HCT116 (cell line): ENCODE results near the gene FAN1. TPM values are rescaled to one million over a fixed set of nuclear protein-coding genes. Genes with fewer than 3 reads are reported as not detected.

Source experiments
- ATAC-seq: fragments of 200-7000 bp; cut with Tn5 transposase; 2 replicates; pipeline ENCODE4 v1.9.1; 2020; ENCODE audit warnings: mild to moderate bottlenecking, moderate library complexity
- BruUV-seq: library from RNA; stranded (reverse); fragments of 400-500 nt; replicated peaks from 2 replicates; lab custom pipeline; 2021; lab: Mats Ljungman, UMichigan
- CTCF ChIA-PET: fragments of 300-600 bp; sonication (Branson Sonifier 250); formaldehyde crosslinking; loops from one replicate; lab custom pipeline; 2021; ENCODE audit warnings: antibody characterized with exemption; lab: Charles Lee
- POLR2A ChIA-PET: fragments of 300-600, 350-600 bp; sonication (Branson Sonifier 250); formaldehyde crosslinking; loops from one replicate; lab custom pipeline; 2021; ENCODE audit warnings: antibody characterized with exemption; lab: Charles Lee
- RAD21 ChIA-PET, 2 experiments: fragments of 300-600 bp; sonication (Branson Sonifier 250); formaldehyde crosslinking; loops; one replicate each; lab custom pipeline; 2023; ENCODE audit warnings: low total read pairs in 2 of 2; ENCODE audit not compliant: uncharacterized antibody in 2 of 2, unreplicated experiment in 2 of 2, low non-redundant PET in 1 of 2; lab: Charles Lee
- DNase-seq: peaks from one replicate; pipeline ENCODE4 v3.0.0-alpha.2; 2010; ENCODE audit warnings: low read depth, low spot score
- H2AFZ ChIP-seq: fragments of 200-600 bp; shearing (Covaris generic), sonication (generic); 2 replicates; pipeline ENCODE4 v1.6.1; 2017; ENCODE audit warnings: low read depth, mixed run types, mixed read lengths, antibody characterized with exemption, low read length; ENCODE audit not compliant: poor library complexity, severe bottlenecking
- H3K27ac ChIP-seq: 2 replicates; pipeline ENCODE4 v1.5.1; 2012; ENCODE audit warnings: low read depth, low read length
- H3K27me3 ChIP-seq: fragments of 200-600 bp; sonication (generic); 2 replicates; pipeline ENCODE4 v1.6.1; 2016; ENCODE audit warnings: mixed run types, low read length, mixed read lengths; ENCODE audit not compliant: insufficient read depth
- H3K36me3 ChIP-seq, 2 experiments: fragments of 200-500 bp in 1 of 2; fragments of 200-600 bp in 1 of 2; sonication (Bioruptor generic) in 1 of 2; sonication (generic) in 1 of 2; 2 replicates each; pipeline versions ENCODE4 v1.5.1 to v1.6.1; 2014 to 2016; ENCODE audit warnings: low read length in 2 of 2, inconsistent platforms in 1 of 2, mixed read lengths in 1 of 2, mixed run types in 1 of 2; ENCODE audit not compliant: insufficient read depth in 2 of 2, control insufficient read depth in 1 of 2
- H3K4me1 ChIP-seq, 2 experiments: fragments of 200-600 bp in 1 of 2; sonication (generic) in 1 of 2; 2 replicates each; pipeline versions ENCODE4 v1.5.1 to v1.6.1; 2012 to 2017; ENCODE audit warnings: low read length in 2 of 2, inconsistent platforms in 1 of 2, mild to moderate bottlenecking in 1 of 2, mixed read lengths in 1 of 2, mixed run types in 1 of 2, moderate library complexity in 1 of 2; ENCODE audit not compliant: insufficient read depth in 2 of 2, control insufficient read depth in 1 of 2
- H3K4me2 ChIP-seq: fragments of 200-600 bp; sonication (generic); 2 replicates; pipeline ENCODE4 v1.6.1; 2017; ENCODE audit warnings: mixed run types, low read length, mixed read lengths
- H3K4me3 ChIP-seq, 2 experiments: fragments of 200-600 bp in 1 of 2; sonication (generic) in 1 of 2; replicated peaks in 1 of 2; 2 replicates each; pipeline ENCODE4 v1.5.1; 2011 to 2016; ENCODE audit warnings: low read length in 2 of 2, control low read depth in 1 of 2, low read depth in 1 of 2, mild to moderate bottlenecking in 1 of 2, mixed read lengths in 1 of 2, mixed run types in 1 of 2
- H3K79me2 ChIP-seq: fragments of 200-600 bp; sonication (generic); 2 replicates; pipeline ENCODE4 v1.6.1; 2017; ENCODE audit warnings: mild to moderate bottlenecking, mixed run types, low read length, moderate library complexity, mixed read lengths; ENCODE audit not compliant: insufficient read depth
- H3K9ac ChIP-seq: fragments of 200-600 bp; sonication (generic); 2 replicates; pipeline ENCODE4 v1.6.1; 2016; ENCODE audit warnings: low read length, mixed read lengths
- H3K9me2 ChIP-seq: fragments of 200-600 bp; sonication (generic), shearing (Covaris generic); 2 replicates; pipeline ENCODE4 v1.6.1; 2017; ENCODE audit warnings: mixed run types, mild to moderate bottlenecking, moderate library complexity; ENCODE audit not compliant: insufficient read depth
- H3K9me3 ChIP-seq, 2 experiments: fragments of 200-500 bp in 1 of 2; fragments of 200-600 bp in 1 of 2; sonication (Bioruptor generic) in 1 of 2; sonication (generic) in 1 of 2; 2 replicates each; pipeline ENCODE4 v1.6.1; 2014 to 2017; ENCODE audit warnings: low read length in 2 of 2, mixed read lengths in 2 of 2, inconsistent platforms in 1 of 2, low read depth in 1 of 2, mild to moderate bottlenecking in 1 of 2, mixed run types in 1 of 2, moderate library complexity in 1 of 2; ENCODE audit not compliant: control insufficient read depth in 1 of 2, insufficient read depth in 1 of 2
- H4K20me1 ChIP-seq: fragments of 200-600 bp; sonication (generic), shearing (Covaris generic); 2 replicates; pipeline ENCODE4 v1.6.1; 2017; ENCODE audit warnings: mixed run types, mild to moderate bottlenecking, moderate library complexity; ENCODE audit not compliant: insufficient read depth
- EGR1 ChIP-seq: IDR thresholded peaks from 2 replicates; pipeline ENCODE4 v1.6.1; 2012; ENCODE audit warnings: low read depth
- EZH2 ChIP-seq: fragments of 200-600 bp; sonication (generic); IDR thresholded peaks from 2 replicates; pipeline ENCODE4 v1.6.1; 2017; ENCODE audit warnings: antibody characterized with exemption, mixed run types
- POLR2AphosphoS5 ChIP-seq: IDR thresholded peaks from 2 replicates; pipeline ENCODE4 v1.6.1; 2011; ENCODE audit warnings: mild to moderate bottlenecking, low read depth, low read length, moderate library complexity
- RAD21 ChIP-seq: IDR thresholded peaks from 2 replicates; pipeline ENCODE4 v1.6.1; 2012; ENCODE audit warnings: low read depth, mild to moderate bottlenecking
- SIN3A ChIP-seq: IDR thresholded peaks from 2 replicates; pipeline ENCODE4 v1.6.1; 2012; ENCODE audit warnings: low read depth
- TCF7L2 ChIP-seq: IDR thresholded peaks from 2 replicates; pipeline ENCODE4 v1.7.0; 2011; ENCODE audit warnings: borderline replicate concordance, inconsistent platforms; ENCODE audit not compliant: insufficient read depth, insufficient read length; ENCODE audit errors: extremely low read depth
- ZFX ChIP-seq: fragments of 450-650 bp; IDR thresholded peaks from 2 replicates; pipeline ENCODE4 v1.6.1; 2017
- intact Hi-C: fragments of 100-400 bp; cut with micrococcal nuclease; formaldehyde crosslinking; loops from 2 replicates; pipeline ENCODE4 v1.10.0; 2022
- total RNA-seq: library from RNA; stranded (reverse); gene quantifications from one replicate; pipeline ENCODE4 v1.2.1, GENCODE V29; 2021; ENCODE audit not compliant: unreplicated experiment
- TF ChIP-seq, protein P1 (sequence below), 3 experiments: fragments of 200-600 bp in 1 of 3; sonication (generic) in 1 of 3; IDR thresholded peaks in 2 of 3; conservative IDR thresholded peaks in 1 of 3; 2 replicates each; pipeline ENCODE4 v1.5.1; 2012 to 2017; ENCODE audit warnings: low read depth in 2 of 3, low read length in 2 of 3, antibody characterized with exemption in 1 of 3, borderline replicate concordance in 1 of 3, control low read depth in 1 of 3, mild to moderate bottlenecking in 1 of 3, mixed read lengths in 1 of 3, mixed run types in 1 of 3, moderate library complexity in 1 of 3; ENCODE audit not compliant: insufficient read depth in 1 of 3
- TF ChIP-seq, protein P2 (sequence below): IDR thresholded peaks from 2 replicates; pipeline ENCODE4 v1.6.1; 2012
- TF ChIP-seq, protein P3 (sequence below): IDR thresholded peaks from 2 replicates; pipeline ENCODE4 v1.6.1; 2012; ENCODE audit warnings: low read depth

The FAN1 gene
- total RNA-seq, 1 experiment from 2014 or later, result 17.4 TPM

DNA sequence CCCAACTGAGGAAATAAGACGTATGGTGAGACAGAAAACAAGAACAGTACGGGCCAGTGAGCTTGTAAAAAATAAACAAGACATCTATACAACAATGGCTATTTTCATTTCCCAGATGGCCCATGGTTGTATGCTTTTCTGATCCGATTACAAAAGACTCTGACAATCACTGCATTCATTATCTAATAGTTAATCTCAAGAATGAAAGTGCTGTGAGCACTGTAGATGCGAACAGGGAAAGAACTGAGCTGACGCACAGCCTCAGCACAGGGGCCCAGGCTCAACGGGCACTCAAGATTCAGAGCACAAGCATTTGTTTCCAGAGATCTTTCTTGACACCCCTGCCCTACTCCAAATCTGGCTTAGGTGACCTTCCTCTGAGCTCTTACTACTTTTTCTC lies 80.8 kb downstream of the FAN1 start:
- BruUV-seq, result no TSS peak
- Histone ChIP-seq H3K36me3 (peaks cover 0 to 4% of the 10 kb centered on the region in 2 experiments; a peak in 2 of 4 replicates), H3K79me2 (no peaks in the 10 kb centered on the region; the same call in 1 of the 2 replicates), H3K4me3 (no peak overlapping the region), H2AFZ (no peak overlapping the region), H3K4me1 (no peaks in the 10 kb centered on the region; a peak in 1 of 4 replicates), H3K9ac (no peak overlapping the region), H3K27ac (no peak overlapping the region), H4K20me1 (no peaks in the 10 kb centered on the region), H3K27me3 (no peaks in the 10 kb centered on the region), H3K9me2 (no peaks in the 10 kb centered on the region), H3K4me2 (no peak overlapping the region), H3K9me3 (no peaks in the 10 kb centered on the region)
- DNase-seq, result no peak
- intact Hi-C loops, result no loop called here
- TF ChIP-seq TCF7L2 (no peak), EGR1 (no peak), SIN3A (no peak), POLR2AphosphoS5 (no peak), RAD21 (no peak), ZFX (no peak), EZH2 (no peak)
- TF ChIP-seq, protein P1, sequence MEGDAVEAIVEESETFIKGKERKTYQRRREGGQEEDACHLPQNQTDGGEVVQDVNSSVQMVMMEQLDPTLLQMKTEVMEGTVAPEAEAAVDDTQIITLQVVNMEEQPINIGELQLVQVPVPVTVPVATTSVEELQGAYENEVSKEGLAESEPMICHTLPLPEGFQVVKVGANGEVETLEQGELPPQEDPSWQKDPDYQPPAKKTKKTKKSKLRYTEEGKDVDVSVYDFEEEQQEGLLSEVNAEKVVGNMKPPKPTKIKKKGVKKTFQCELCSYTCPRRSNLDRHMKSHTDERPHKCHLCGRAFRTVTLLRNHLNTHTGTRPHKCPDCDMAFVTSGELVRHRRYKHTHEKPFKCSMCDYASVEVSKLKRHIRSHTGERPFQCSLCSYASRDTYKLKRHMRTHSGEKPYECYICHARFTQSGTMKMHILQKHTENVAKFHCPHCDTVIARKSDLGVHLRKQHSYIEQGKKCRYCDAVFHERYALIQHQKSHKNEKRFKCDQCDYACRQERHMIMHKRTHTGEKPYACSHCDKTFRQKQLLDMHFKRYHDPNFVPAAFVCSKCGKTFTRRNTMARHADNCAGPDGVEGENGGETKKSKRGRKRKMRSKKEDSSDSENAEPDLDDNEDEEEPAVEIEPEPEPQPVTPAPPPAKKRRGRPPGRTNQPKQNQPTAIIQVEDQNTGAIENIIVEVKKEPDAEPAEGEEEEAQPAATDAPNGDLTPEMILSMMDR (IDR thresholded peaks at IDR 0.05 in 2 of 3, conservative IDR thresholded peaks at IDR 0.05 in 1 of 3; ENCODE audit: borderline replicate concordance in 1 of 3, insufficient read depth in 1 of 3, low read depth in 2 of 3, low read length in 2 of 3), result no peak
- TF ChIP-seq, protein P2, sequence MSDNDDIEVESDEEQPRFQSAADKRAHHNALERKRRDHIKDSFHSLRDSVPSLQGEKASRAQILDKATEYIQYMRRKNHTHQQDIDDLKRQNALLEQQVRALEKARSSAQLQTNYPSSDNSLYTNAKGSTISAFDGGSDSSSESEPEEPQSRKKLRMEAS, result no peak
- TF ChIP-seq, protein P3, sequence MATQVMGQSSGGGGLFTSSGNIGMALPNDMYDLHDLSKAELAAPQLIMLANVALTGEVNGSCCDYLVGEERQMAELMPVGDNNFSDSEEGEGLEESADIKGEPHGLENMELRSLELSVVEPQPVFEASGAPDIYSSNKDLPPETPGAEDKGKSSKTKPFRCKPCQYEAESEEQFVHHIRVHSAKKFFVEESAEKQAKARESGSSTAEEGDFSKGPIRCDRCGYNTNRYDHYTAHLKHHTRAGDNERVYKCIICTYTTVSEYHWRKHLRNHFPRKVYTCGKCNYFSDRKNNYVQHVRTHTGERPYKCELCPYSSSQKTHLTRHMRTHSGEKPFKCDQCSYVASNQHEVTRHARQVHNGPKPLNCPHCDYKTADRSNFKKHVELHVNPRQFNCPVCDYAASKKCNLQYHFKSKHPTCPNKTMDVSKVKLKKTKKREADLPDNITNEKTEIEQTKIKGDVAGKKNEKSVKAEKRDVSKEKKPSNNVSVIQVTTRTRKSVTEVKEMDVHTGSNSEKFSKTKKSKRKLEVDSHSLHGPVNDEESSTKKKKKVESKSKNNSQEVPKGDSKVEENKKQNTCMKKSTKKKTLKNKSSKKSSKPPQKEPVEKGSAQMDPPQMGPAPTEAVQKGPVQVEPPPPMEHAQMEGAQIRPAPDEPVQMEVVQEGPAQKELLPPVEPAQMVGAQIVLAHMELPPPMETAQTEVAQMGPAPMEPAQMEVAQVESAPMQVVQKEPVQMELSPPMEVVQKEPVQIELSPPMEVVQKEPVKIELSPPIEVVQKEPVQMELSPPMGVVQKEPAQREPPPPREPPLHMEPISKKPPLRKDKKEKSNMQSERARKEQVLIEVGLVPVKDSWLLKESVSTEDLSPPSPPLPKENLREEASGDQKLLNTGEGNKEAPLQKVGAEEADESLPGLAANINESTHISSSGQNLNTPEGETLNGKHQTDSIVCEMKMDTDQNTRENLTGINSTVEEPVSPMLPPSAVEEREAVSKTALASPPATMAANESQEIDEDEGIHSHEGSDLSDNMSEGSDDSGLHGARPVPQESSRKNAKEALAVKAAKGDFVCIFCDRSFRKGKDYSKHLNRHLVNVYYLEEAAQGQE, result no peak
- ATAC-seq, result no peak
- ChIA-PET POLR2A (no interaction called here), CTCF (no interaction called here), RAD21 (no interaction called here)
